ENCODE data around the gene DTX2. TPM values are rescaled to one million over a fixed set of nuclear protein-coding genes. Genes with fewer than 3 reads are reported as not detected.
"Not testable (repeated sequence)": the region's sequence is repeated elsewhere in the genome, so short reads cannot be mapped to it uniquely, and the experiment has no call there.

Gene DTX2
- total RNA-seq, 6 experiments from 2014 or later: 11.1 to 15.6 (median 12.9) TPM

- Mint-ChIP-seq H3K36me3 (ENCODE audit: low read depth) (peaks cover 3% of the 10 kb centered on the region; the same call in 1 of the 2 replicates), H3K9me3 (peaks cover 3% of the 10 kb centered on the region; the same call in 1 of the 2 replicates), H3K27ac (no peak overlapping the region), H3K4me1 (ENCODE audit: low read depth) (peaks cover 41% of the 10 kb centered on the region), H3K27me3 (ENCODE audit: insufficient read depth) (peaks cover 2% of the 10 kb centered on the region), H3K4me3 (no peak overlapping the region)
- no peak for DNase-seq
- TF ChIP-seq CTCF (IDR thresholded peaks at IDR 0.05): no peak
Measured at GRCh38 chr7:76425156-76425555, 36.4 kb upstream of the DTX2 start.

- peaks cover 37% of the 10 kb centered on the region for H3K4me1 Mint-ChIP-seq (ENCODE audit: low read depth)
- DNase-seq; H3K9me3 Mint-ChIP-seq; H3K27ac Mint-ChIP-seq; H3K4me3 Mint-ChIP-seq; H3K36me3 Mint-ChIP-seq (ENCODE audit: low read depth); H3K27me3 Mint-ChIP-seq (ENCODE audit: insufficient read depth): not testable (repeated sequence)
Measured at GRCh38 chr7:76425558-76425957, 36.0 kb upstream of the DTX2 start.

GRCh38 chr7:76426246-76426645 lies 35.3 kb upstream of the DTX2 start:
- Mint-ChIP-seq H3K4me1 (ENCODE audit: low read depth) (peaks cover 30% of the 10 kb centered on the region), H3K4me3 (no peak overlapping the region), H3K27ac (no peak overlapping the region), H3K27me3 (ENCODE audit: insufficient read depth) (peaks cover 2% of the 10 kb centered on the region), H3K36me3 (ENCODE audit: low read depth) (no peaks in the 10 kb centered on the region), H3K9me3 (no peaks in the 10 kb centered on the region)
- DNase-seq: no peak
- TF ChIP-seq CTCF (IDR thresholded peaks at IDR 0.05): no peak

- DNase-seq: no peak
- Mint-ChIP-seq H3K27ac (no peak overlapping the region), H3K9me3 (no peaks in the 10 kb centered on the region), H3K4me3 (no peak overlapping the region), H3K27me3 (ENCODE audit: insufficient read depth) (peaks cover 2% of the 10 kb centered on the region), H3K36me3 (ENCODE audit: low read depth) (no peaks in the 10 kb centered on the region), H3K4me1 (ENCODE audit: low read depth) (peaks cover 23% of the 10 kb centered on the region)
- TF ChIP-seq CTCF (IDR thresholded peaks at IDR 0.05): no peak
Measured at GRCh38 chr7:76427635-76428034, 33.9 kb upstream of the DTX2 start.

- Mint-ChIP-seq H3K27me3 (ENCODE audit: insufficient read depth) (peaks cover 2% of the 10 kb centered on the region), H3K27ac (no peak overlapping the region), H3K4me3 (no peak overlapping the region), H3K4me1 (ENCODE audit: low read depth) (peaks cover 16% of the 10 kb centered on the region), H3K36me3 (ENCODE audit: low read depth) (no peaks in the 10 kb centered on the region), H3K9me3 (no peaks in the 10 kb centered on the region)
- no peak for TF ChIP-seq CTCF (IDR thresholded peaks at IDR 0.05)
- DNase-seq: no peak
Measured at GRCh38 chr7:76428149-76428823, 33.2 kb upstream of the DTX2 start.

- no peaks in the 10 kb centered on the region for H3K9me3 Mint-ChIP-seq
- no peak overlapping the region for H3K4me3 Mint-ChIP-seq
- no peak overlapping the region for H3K27ac Mint-ChIP-seq
- DNase-seq: no peak
- no peak for TF ChIP-seq CTCF (IDR thresholded peaks at IDR 0.05)
- no peaks in the 10 kb centered on the region for H3K36me3 Mint-ChIP-seq (ENCODE audit: low read depth)
- peaks cover 8% of the 10 kb centered on the region for H3K4me1 Mint-ChIP-seq (ENCODE audit: low read depth)
- H3K27me3 Mint-ChIP-seq (ENCODE audit: insufficient read depth): peaks cover 2% of the 10 kb centered on the region
Measured at GRCh38 chr7:76428868-76429805, 32.4 kb upstream of the DTX2 start.

Data from HFFc6 (cell line).